Smooth muscle cell of the coronary artery (primary cell): Measurements from ENCODE around the gene MRPL21. TPM values are rescaled to one million over a fixed set of nuclear protein-coding genes. Genes with fewer than 3 reads are reported as not detected.

ENCODE experiments used
- total RNA-seq: library from RNA; depleted of rRNA; stranded (reverse); fragments of >200 nt; gene quantifications from 2 replicates; pipeline ENCODE4 v1.2.3, GENCODE V29; 2014; ENCODE audit warnings: low replicate concordance

Gene MRPL21
- 48.2 and 82.8 TPM in 2 replicates for total RNA-seq

DNA sequence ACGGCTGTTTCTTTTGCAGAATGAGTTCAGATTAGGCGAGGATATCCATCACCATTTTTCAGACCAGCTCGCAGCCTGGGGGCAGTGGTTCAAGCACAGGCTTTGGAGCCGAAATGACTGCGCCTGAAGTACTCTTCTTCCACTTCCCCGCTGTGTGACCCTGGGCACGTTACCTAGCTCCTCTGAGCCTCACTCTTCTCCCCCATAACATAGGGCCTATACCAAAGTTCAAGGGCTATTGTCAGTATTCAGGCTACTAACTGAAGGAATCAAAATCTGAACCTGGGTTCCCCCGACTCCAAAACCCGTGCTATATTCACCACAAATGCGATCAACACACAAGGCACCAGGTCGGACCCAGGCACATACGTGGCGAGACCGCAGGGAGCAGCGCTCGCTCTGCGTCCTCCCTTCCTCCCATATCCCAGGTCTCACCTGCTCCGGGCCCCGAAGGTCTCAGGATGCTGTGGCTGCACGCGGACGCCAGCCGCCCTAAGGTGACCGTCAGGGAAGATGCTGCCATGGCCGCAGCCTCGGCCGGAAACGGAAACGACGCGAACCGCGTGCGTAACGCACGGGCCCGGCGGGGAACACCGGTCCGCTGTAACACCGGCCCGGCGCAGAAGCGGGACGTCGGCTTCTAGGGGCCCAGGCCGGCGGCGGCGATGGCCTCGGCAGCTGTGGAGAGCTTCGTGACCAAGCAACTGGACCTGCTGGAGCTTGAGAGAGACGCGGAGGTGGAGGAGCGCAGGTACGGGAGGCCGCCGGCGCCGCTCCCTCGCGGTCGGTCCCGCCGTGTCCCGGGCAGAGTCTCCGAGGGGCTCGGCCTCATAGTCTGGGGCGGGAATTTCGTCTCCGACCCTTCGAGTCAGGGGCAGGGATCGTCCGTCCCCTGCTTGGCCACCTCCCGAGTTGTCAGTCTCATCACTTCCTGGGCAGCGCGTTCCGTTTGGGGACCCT is at the start of gene MRPL21, which contains the start of gene IGHMBP2:
MRPL21 (minus strand) TSS at position 545 of the 960 bp plus-strand sequence; CDS start at position 523, 22 bp downstream.
IGHMBP2 (plus strand) TSS at position 604 of the 960 bp plus-strand sequence; CDS start at position 666, 62 bp downstream.

DNA sequence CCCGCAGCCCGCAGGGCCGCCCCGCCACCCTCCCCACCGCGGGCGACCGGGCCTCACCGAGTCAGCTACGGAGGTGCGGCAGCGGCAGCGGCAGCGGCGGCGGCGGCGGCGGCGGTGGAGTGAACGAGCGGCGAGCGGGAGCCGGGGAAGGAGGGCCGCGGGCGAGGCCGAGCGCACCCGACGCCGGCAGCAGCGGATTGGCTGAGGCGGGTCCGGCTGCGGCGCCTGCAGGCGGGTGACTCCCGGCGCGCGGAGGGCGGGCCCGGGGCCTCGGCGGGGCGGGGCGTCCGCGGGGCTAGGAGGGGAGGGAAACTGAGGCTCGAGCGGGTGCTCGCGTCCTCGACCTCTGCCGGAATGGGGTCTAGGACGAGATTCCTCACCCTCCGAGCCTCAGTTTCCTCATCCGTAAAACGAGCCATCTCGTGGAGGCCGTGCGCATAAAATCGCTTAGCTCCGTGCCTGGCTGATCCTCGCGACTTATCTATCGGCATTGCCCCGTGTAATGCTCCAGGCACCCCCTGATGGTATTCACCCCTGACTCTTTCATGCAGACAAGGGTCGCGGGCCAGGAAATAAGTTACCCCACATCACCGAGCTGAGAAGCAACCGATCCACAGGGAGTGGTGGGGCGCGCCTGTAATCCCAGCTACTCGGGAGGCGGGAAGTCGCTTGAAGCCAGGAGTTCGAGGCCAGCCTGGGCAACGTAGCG is 61.8 kb downstream of the MRPL21 start, which contains the start of gene CPT1A:
CPT1A (minus strand) TSS at position 199 of the 709 bp plus-strand sequence. CDS start 26,442 bp downstream, outside the sequence.

Other genes starting within 250 kb of the MRPL21 start
- gene GAL, start 219.3 kb downstream of the MRPL21 start, total RNA-seq: 0.23 TPM in 1 of 2 replicates, not detected in the other
- 0.08 TPM in 1 of 2 replicates, not detected in the other for gene TESMIN, start 152.3 kb downstream of the MRPL21 start, total RNA-seq
- gene CPT1A, start 61.9 kb downstream of the MRPL21 start, total RNA-seq: 33.8 and 35.0 TPM in 2 replicates
- gene IGHMBP2, start 59 bp upstream of the MRPL21 start, total RNA-seq: 6.5 and 9.9 TPM in 2 replicates
- gene MRGPRD, start 77.2 kb upstream of the MRPL21 start, total RNA-seq: not detected in 2 replicates
- 2.1 and 23.3 TPM in 2 replicates for gene MRGPRF, start 109.4 kb upstream of the MRPL21 start, total RNA-seq
- 4.9 and 8.3 TPM in 2 replicates for gene TPCN2, start 145.1 kb upstream of the MRPL21 start, total RNA-seq